Upper lobe of left lung (tissue), 6 donors: ENCODE measurements around the gene KPNA3. TPM values are rescaled to one million over a fixed set of nuclear protein-coding genes. Genes with fewer than 3 reads are reported as not detected.
A peak's percentile ranks its signal among the peaks of the same experiment; 100 is the strongest.

ENCODE experiments used
- ATAC-seq, 2 donors: fragments of 200-7000 bp; cut with Tn5 transposase; one replicate each; pipeline ENCODE4 v1.9.1; 2022; ENCODE audit warnings: mild to moderate bottlenecking in 2 of 2, moderate library complexity in 2 of 2; ENCODE audit not compliant: low FRiP score in 2 of 2
- DNase-seq, 2 donors: peaks; one replicate each; pipeline ENCODE4 v3.0.0-alpha.2; 2019 to 2020
- H3K27ac ChIP-seq, 4 donors: fragments of 200-600 bp; sonication (generic); one replicate each; pipeline ENCODE4 v1.5.1; 2016 to 2019
- H3K27me3 ChIP-seq, 4 donors: fragments of 200-600 bp; sonication (generic); one replicate each; pipeline ENCODE4 v1.5.1; 2017 to 2019
- H3K36me3 ChIP-seq, 4 donors: fragments of 200-600 bp; sonication (generic); one replicate each; pipeline ENCODE4 v1.5.1; 2016 to 2019
- H3K4me1 ChIP-seq, 4 donors: fragments of 200-600 bp; sonication (generic); one replicate each; pipeline ENCODE4 v1.5.1; 2018 to 2019
- H3K4me3 ChIP-seq, 4 donors: fragments of 200-600 bp; sonication (generic); one replicate each; pipeline ENCODE4 v1.5.1; 2017 to 2019; ENCODE audit warnings: mild to moderate bottlenecking in 2 of 4, moderate library complexity in 1 of 4
- H3K9me3 ChIP-seq, 4 donors: fragments of 200-600 bp; sonication (generic); one replicate each; pipeline ENCODE4 v1.5.1; 2018 to 2019
- EP300 ChIP-seq, 4 donors: sonication (generic); formaldehyde crosslinking; IDR thresholded peaks; one replicate each; pipeline ENCODE4 v1.5.1; 2017; ENCODE audit warnings: antibody characterized with exemption in 4 of 4, control low read depth in 2 of 4
- POLR2A ChIP-seq, 4 donors: fragments of 450-650 bp; IDR thresholded peaks; one replicate each; pipeline ENCODE4 v1.5.1; 2016 to 2017; ENCODE audit warnings: antibody characterized with exemption in 4 of 4, mild to moderate bottlenecking in 2 of 4
- POLR2AphosphoS5 ChIP-seq, 2 donors: sonication (generic); formaldehyde crosslinking; IDR thresholded peaks; one replicate each; pipeline ENCODE4 v1.5.1; 2017; ENCODE audit warnings: antibody characterized with exemption in 2 of 2
- WGBS, 2 donors: methylation state at CpG; one replicate each; pipeline ENCODE4 v1.1.5; 2017 to 2018; 5-methylcytosine and 5-hydroxymethylcytosine counted together
- total RNA-seq, 6 donors: library from RNA; depleted of rRNA in 4 of 6; stranded (reverse); fragments of >200 nt in 4 of 6; gene quantifications; one replicate each; pipeline versions ENCODE4 v1.1.0 to v1.2.1, GENCODE V29; 2016 to 2021
- TF ChIP-seq, protein P1 (sequence below), 6 experiments: fragments of 450-650 bp in 4 of 6; fragments of 200-600 bp in 2 of 6; sonication (generic) in 2 of 6; IDR thresholded peaks; one replicate each; pipeline ENCODE4 v1.5.1; 2016 to 2019; ENCODE audit warnings: antibody characterized with exemption in 6 of 6
- donor health status: DM: no; HTN: no; CAD: no; lungs with moderate emphysema.
- donor health status: DM: no; HTN: yes; CAD: no; lungs with severe emphysema.

The KPNA3 gene
- total RNA-seq, 6 donors from 2014 or later: 14.2 to 51.3 (median 29.1) TPM

- no peak for TF ChIP-seq EP300 (IDR thresholded peaks at IDR 0.05)
- TF ChIP-seq, protein P1, sequence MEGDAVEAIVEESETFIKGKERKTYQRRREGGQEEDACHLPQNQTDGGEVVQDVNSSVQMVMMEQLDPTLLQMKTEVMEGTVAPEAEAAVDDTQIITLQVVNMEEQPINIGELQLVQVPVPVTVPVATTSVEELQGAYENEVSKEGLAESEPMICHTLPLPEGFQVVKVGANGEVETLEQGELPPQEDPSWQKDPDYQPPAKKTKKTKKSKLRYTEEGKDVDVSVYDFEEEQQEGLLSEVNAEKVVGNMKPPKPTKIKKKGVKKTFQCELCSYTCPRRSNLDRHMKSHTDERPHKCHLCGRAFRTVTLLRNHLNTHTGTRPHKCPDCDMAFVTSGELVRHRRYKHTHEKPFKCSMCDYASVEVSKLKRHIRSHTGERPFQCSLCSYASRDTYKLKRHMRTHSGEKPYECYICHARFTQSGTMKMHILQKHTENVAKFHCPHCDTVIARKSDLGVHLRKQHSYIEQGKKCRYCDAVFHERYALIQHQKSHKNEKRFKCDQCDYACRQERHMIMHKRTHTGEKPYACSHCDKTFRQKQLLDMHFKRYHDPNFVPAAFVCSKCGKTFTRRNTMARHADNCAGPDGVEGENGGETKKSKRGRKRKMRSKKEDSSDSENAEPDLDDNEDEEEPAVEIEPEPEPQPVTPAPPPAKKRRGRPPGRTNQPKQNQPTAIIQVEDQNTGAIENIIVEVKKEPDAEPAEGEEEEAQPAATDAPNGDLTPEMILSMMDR (IDR thresholded peaks at IDR 0.05): no peak
- no peak for TF ChIP-seq POLR2AphosphoS5 (IDR thresholded peaks at IDR 0.05)
- no peak for TF ChIP-seq POLR2A (IDR thresholded peaks at IDR 0.05)
- no peak overlapping the region for H3K27ac ChIP-seq
- no peak for DNase-seq
- ATAC-seq: no peak
- no peaks in the 10 kb centered on the region for H3K36me3 ChIP-seq
- 34 to 45% methylated on average over 3 of the region's 3 CpGs for WGBS, 2 donors
- no peaks in the 10 kb centered on the region for H3K4me1 ChIP-seq
- H3K9me3 ChIP-seq: no peaks in the 10 kb centered on the region
- no peaks in the 10 kb centered on the region for H3K27me3 ChIP-seq
- H3K4me3 ChIP-seq: no peak overlapping the region
Measured at GRCh38 chr13:49830721-49831120, 38.2 kb upstream of the KPNA3 start.

DNA sequence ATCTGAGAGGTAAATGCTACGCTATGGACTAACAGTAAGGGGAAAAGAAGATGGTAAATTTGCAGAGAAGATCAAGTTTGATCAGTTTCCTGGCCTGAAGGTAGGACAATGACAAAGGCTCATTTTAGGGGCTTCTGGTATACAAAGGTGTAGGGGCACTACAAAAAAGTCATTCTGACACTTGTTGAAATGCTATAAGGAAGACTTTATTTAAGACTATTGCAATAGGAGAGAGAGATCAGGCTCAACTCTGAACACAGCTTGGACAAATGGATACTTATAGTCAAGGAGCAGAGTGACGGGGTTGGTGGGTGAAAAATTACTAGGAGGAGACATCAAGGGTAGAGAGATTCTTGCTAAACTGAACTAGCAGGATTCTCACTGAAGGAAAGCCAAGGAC lies 37.2 kb upstream of the KPNA3 start:
- ATAC-seq: no peak
- 97 to 98% methylated on average over 2 of the region's 2 CpGs for WGBS, 2 donors
- no peaks in the 10 kb centered on the region for H3K27me3 ChIP-seq
- no peaks in the 10 kb centered on the region for H3K4me1 ChIP-seq
- TF ChIP-seq, protein P1 (IDR thresholded peaks at IDR 0.05): no peak
- no peak for TF ChIP-seq EP300 (IDR thresholded peaks at IDR 0.05)
- no peak for TF ChIP-seq POLR2AphosphoS5 (IDR thresholded peaks at IDR 0.05)
- TF ChIP-seq POLR2A (IDR thresholded peaks at IDR 0.05): no peak
- H3K9me3 ChIP-seq: no peaks in the 10 kb centered on the region
- DNase-seq: no peak
- H3K36me3 ChIP-seq: no peaks in the 10 kb centered on the region
- no peak overlapping the region for H3K4me3 ChIP-seq
- no peak overlapping the region for H3K27ac ChIP-seq

GRCh38 chr13:49828453-49828852 lies 36.0 kb upstream of the KPNA3 start:
- TF ChIP-seq EP300 (IDR thresholded peaks at IDR 0.05) (no peak), POLR2AphosphoS5 (IDR thresholded peaks at IDR 0.05) (no peak), POLR2A (IDR thresholded peaks at IDR 0.05) (no peak)
- TF ChIP-seq, protein P1 (IDR thresholded peaks at IDR 0.05): no peak
- WGBS, 2 donors: 69 to 72% methylated on average over 2 of the region's 2 CpGs
- peak in 1 of 2 donors; percentile 39 for ATAC-seq

DNA sequence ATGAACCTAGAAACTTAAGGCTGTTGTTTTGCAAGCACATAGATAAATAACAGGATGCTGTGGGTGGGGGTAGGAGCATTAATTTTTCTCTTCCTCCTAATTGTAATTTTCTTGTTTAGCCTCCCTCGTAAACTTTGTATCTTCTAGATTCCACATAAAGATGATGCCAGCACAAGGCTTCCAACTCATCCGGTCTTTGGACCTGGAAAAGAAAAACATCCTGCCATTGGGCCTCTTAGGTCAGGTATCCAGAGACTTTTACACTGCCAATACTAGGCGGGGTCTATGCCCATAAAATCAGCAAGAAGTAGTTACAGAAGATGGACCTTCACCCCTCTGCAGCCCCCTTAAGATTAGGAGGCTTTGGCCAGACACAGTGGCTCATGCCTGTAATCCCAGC lies 35.4 kb upstream of the KPNA3 start:
- H3K4me1 ChIP-seq: no peaks in the 10 kb centered on the region
- 80 to 96% methylated on average over 3 of the region's 3 CpGs for WGBS, 2 donors
- no peaks in the 10 kb centered on the region for H3K9me3 ChIP-seq
- no peak overlapping the region for H3K4me3 ChIP-seq
- no peaks in the 10 kb centered on the region for H3K36me3 ChIP-seq
- TF ChIP-seq EP300 (IDR thresholded peaks at IDR 0.05) (no peak), POLR2A (IDR thresholded peaks at IDR 0.05) (no peak), POLR2AphosphoS5 (IDR thresholded peaks at IDR 0.05) (no peak)
- TF ChIP-seq, protein P1 (IDR thresholded peaks at IDR 0.05): no peak
- no peak for ATAC-seq
- H3K27ac ChIP-seq: no peak overlapping the region
- H3K27me3 ChIP-seq: no peaks in the 10 kb centered on the region
- no peak for DNase-seq

More at GRCh38 chr13:49828453-49828852, 36.0 kb upstream of the KPNA3 start:
- Histone ChIP-seq H3K27me3 (no peaks in the 10 kb centered on the region), H3K4me1 (no peaks in the 10 kb centered on the region), H3K4me3 (no peak overlapping the region), H3K9me3 (no peaks in the 10 kb centered on the region), H3K27ac (no peak overlapping the region), H3K36me3 (no peaks in the 10 kb centered on the region)
- no peak for DNase-seq

- Histone ChIP-seq H3K4me1 (no peaks in the 10 kb centered on the region), H3K4me3 (no peak overlapping the region), H3K36me3 (no peaks in the 10 kb centered on the region), H3K27me3 (no peaks in the 10 kb centered on the region), H3K27ac (no peak overlapping the region), H3K9me3 (no peaks in the 10 kb centered on the region)
- DNase-seq (no peak), ATAC-seq (no peak)
- WGBS, 2 donors: 83 to 88% methylated on average over 2 of the region's 2 CpGs
- TF ChIP-seq, protein P1 (IDR thresholded peaks at IDR 0.05): no peak
- TF ChIP-seq POLR2A (IDR thresholded peaks at IDR 0.05): no peak
Measured at GRCh38 chr13:49827336-49827735, 34.9 kb upstream of the KPNA3 start.
